Stomach (tissue), 9 donors: ENCODE results near the gene CECR2. TPM values are rescaled to one million over a fixed set of nuclear protein-coding genes. Genes with fewer than 3 reads are reported as not detected.

Experiments used
- DNase-seq, 2 donors: peaks; one replicate each; pipeline versions ENCODE4 v3.0.0 to v3.0.0-alpha.2; 2013 to 2019
- H3K27ac ChIP-seq, 5 donors: fragments of 200-600 bp in 4 of 5; sonication (generic) in 4 of 5; one replicate each; pipeline ENCODE4 v1.5.1; 2013 to 2019; ENCODE audit warnings: mild to moderate bottlenecking in 1 of 5, moderate library complexity in 1 of 5
- H3K27me3 ChIP-seq, 3 donors: fragments of 200-600 bp; sonication (generic); one replicate each; pipeline ENCODE4 v1.5.1; 2017 to 2019; ENCODE audit warnings: mixed run types in 1 of 3
- H3K36me3 ChIP-seq, 4 donors: fragments of 200-600 bp; sonication (generic); 1 replicate in 3 of 4; 2 replicates in 1 of 4; pipeline ENCODE4 v1.5.1; 2016 to 2019
- H3K4me1 ChIP-seq, 4 donors: fragments of 200-600 bp; sonication (generic); one replicate each; pipeline ENCODE4 v1.5.1; 2016 to 2019
- H3K4me3 ChIP-seq, 4 donors: fragments of 200-600 bp; sonication (generic) in 3 of 4; one replicate each; pipeline ENCODE4 v1.5.1; 2016 to 2019; ENCODE audit warnings: mild to moderate bottlenecking in 1 of 4
- H3K9me3 ChIP-seq, 4 donors: fragments of 200-600 bp; sonication (generic); one replicate each; pipeline ENCODE4 v1.5.1; 2016 to 2019
- CTCF ChIP-seq, 7 experiments: fragments of 450-650 bp in 4 of 7; fragments of 200-600 bp in 3 of 7; sonication (generic) in 3 of 7; IDR thresholded peaks; one replicate each; pipeline ENCODE4 v1.5.1; 2016 to 2019; ENCODE audit warnings: antibody characterized with exemption in 7 of 7, control low read depth in 2 of 7, mild to moderate bottlenecking in 1 of 7
- EP300 ChIP-seq: sonication (generic); formaldehyde crosslinking; IDR thresholded peaks from one replicate; pipeline ENCODE4 v1.6.1; 2017; ENCODE audit warnings: antibody characterized with exemption
- POLR2A ChIP-seq, 4 donors: fragments of 450-650 bp; IDR thresholded peaks; one replicate each; pipeline ENCODE4 v1.6.1; 2016; ENCODE audit warnings: antibody characterized with exemption in 4 of 4, control low read depth in 2 of 4, mild to moderate bottlenecking in 1 of 4, moderate library complexity in 1 of 4
- POLR2AphosphoS5 ChIP-seq, 3 donors: sonication (generic); formaldehyde crosslinking; IDR thresholded peaks; one replicate each; pipeline ENCODE4 v1.6.1; 2016; ENCODE audit warnings: antibody characterized with exemption in 3 of 3
- WGBS, 5 donors: extraction: QIAGEN DNeasy Blood & Tissue Kit in 3 of 5; methylation state at CpG; one replicate each; pipeline versions ENCODE4 v1.1.5 to v1.1.7; 2013 to 2018; 5-methylcytosine and 5-hydroxymethylcytosine counted together
- intact Hi-C: fragments of 100-400 bp; cut with DNase I; formaldehyde crosslinking; loops from one replicate; pipeline ENCODE4 v1.15.1; 2023; ENCODE audit warnings: low total_unique reads
- polyA plus RNA-seq, 3 donors: library from polyadenylated mRNA; stranded (reverse); fragments of 200-250 nt; gene quantifications; one replicate each; pipeline ENCODE4 v1.2.3, GENCODE V29; 2013
- total RNA-seq, 5 donors: library from RNA; depleted of rRNA; stranded (reverse); fragments of >200 nt; gene quantifications; one replicate each; pipeline versions ENCODE4 v1.1.0 to v1.2.3, GENCODE V29; 2014 to 2016
- donor health status: healthy with polysubstance abuse.
- donor health status: Bipolar disorder and iron deficiency.
- donor health status: healthy.

Gene CECR2
- total and polyA plus RNA-seq, 8 donors, result 0.13 to 3.1 (median 0.44) TPM; not detected in 1

GRCh38 chr22:17438026-17438425 lies 68.8 kb downstream of the CECR2 start:
- Histone ChIP-seq H3K27ac (no peak overlapping the region), H3K4me1 (peaks cover 0 to 7% (median 3%) of the 10 kb centered on the region in 4 donors), H3K9me3 (no peaks in the 10 kb centered on the region), H3K27me3 (peaks cover 0 to 22% (median 0%) of the 10 kb centered on the region in 3 donors), H3K36me3 (no peaks in the 10 kb centered on the region), H3K4me3 (no peak overlapping the region)
- no peak for TF ChIP-seq CTCF (IDR thresholded peaks at IDR 0.05)
- no peak for TF ChIP-seq EP300
- TF ChIP-seq POLR2AphosphoS5 (IDR thresholded peaks at IDR 0.05), result no peak
- no peak for TF ChIP-seq POLR2A (IDR thresholded peaks at IDR 0.05)
- 58 to 70% (median 65%) methylated on average over 2 of the region's 2 CpGs for WGBS, 5 donors
- intact Hi-C loops, result no loop called here
- no peak for DNase-seq

GRCh38 chr22:17441326-17441725 lies 72.1 kb downstream of the CECR2 start:
- no peak for DNase-seq
- TF ChIP-seq CTCF (IDR thresholded peaks at IDR 0.05) (no peak), POLR2A (IDR thresholded peaks at IDR 0.05) (no peak), EP300 (no peak), POLR2AphosphoS5 (IDR thresholded peaks at IDR 0.05) (no peak)
- H3K4me3 ChIP-seq, result no peak overlapping the region
- WGBS, 5 donors, result 77 to 84% (median 83%) methylated on average over 5 of the region's 5 CpGs
- intact Hi-C loops, result no loop called here
- H3K36me3 ChIP-seq, result no peaks in the 10 kb centered on the region
- H3K27ac ChIP-seq, result no peak overlapping the region
- no peaks in the 10 kb centered on the region for H3K9me3 ChIP-seq
- H3K4me1 ChIP-seq, result peaks cover 0 to 6% (median 3%) of the 10 kb centered on the region in 4 donors
- peaks cover 0 to 16% (median 0%) of the 10 kb centered on the region in 3 donors for H3K27me3 ChIP-seq

GRCh38 chr22:17443405-17444203 lies 74.3 kb downstream of the CECR2 start:
- 64 to 80% (median 71%) methylated on average over 17 of the region's 17 CpGs for WGBS, 5 donors
- Histone ChIP-seq H3K27me3 (peaks cover 0 to 7% (median 0%) of the 10 kb centered on the region in 3 donors), H3K36me3 (no peaks in the 10 kb centered on the region), H3K27ac (no peak overlapping the region), H3K9me3 (no peaks in the 10 kb centered on the region), H3K4me3 (no peak overlapping the region), H3K4me1 (no peaks in the 10 kb centered on the region)
- intact Hi-C loops, result no loop called here
- DNase-seq, result peak in 1 of 2 donors; percentile 11
- TF ChIP-seq CTCF (IDR thresholded peaks at IDR 0.05) (no peak), POLR2A (IDR thresholded peaks at IDR 0.05) (no peak), POLR2AphosphoS5 (IDR thresholded peaks at IDR 0.05) (no peak), EP300 (no peak)

GRCh38 chr22:17444204-17444504 lies 74.9 kb downstream of the CECR2 start:
- no peak for TF ChIP-seq CTCF (IDR thresholded peaks at IDR 0.05)
- TF ChIP-seq POLR2AphosphoS5 (IDR thresholded peaks at IDR 0.05), result no peak
- no peak for TF ChIP-seq EP300
- no peak for TF ChIP-seq POLR2A (IDR thresholded peaks at IDR 0.05)
- Histone ChIP-seq H3K9me3 (no peaks in the 10 kb centered on the region), H3K4me3 (no peak overlapping the region), H3K27me3 (peaks cover 0 to 7% (median 0%) of the 10 kb centered on the region in 3 donors), H3K27ac (no peak overlapping the region), H3K4me1 (no peaks in the 10 kb centered on the region), H3K36me3 (no peaks in the 10 kb centered on the region)
- no peak for DNase-seq
- WGBS, 5 donors, result 86 to 93% (median 91%) methylated on average over 6 of the region's 6 CpGs
- intact Hi-C loops, result no loop called here
